ENCODE data around the gene NFIB.

The NFIB gene

GRCh38 chr9:14212697-14213420 is 101.1 kb downstream of the NFIB start:
- DNase-seq (ENCODE audit: low spot score), result no peak

GRCh38 chr9:14212077-14212476 is 101.9 kb downstream of the NFIB start:
- no peak for DNase-seq (ENCODE audit: low spot score)

GRCh38 chr9:14211564-14211963 is 102.4 kb downstream of the NFIB start:
- DNase-seq (ENCODE audit: low spot score), result no peak

- no peak for DNase-seq (ENCODE audit: low spot score)
These were observed 103.5 kb downstream of the NFIB start for GRCh38 chr9:14210428-14210827.

DNA sequence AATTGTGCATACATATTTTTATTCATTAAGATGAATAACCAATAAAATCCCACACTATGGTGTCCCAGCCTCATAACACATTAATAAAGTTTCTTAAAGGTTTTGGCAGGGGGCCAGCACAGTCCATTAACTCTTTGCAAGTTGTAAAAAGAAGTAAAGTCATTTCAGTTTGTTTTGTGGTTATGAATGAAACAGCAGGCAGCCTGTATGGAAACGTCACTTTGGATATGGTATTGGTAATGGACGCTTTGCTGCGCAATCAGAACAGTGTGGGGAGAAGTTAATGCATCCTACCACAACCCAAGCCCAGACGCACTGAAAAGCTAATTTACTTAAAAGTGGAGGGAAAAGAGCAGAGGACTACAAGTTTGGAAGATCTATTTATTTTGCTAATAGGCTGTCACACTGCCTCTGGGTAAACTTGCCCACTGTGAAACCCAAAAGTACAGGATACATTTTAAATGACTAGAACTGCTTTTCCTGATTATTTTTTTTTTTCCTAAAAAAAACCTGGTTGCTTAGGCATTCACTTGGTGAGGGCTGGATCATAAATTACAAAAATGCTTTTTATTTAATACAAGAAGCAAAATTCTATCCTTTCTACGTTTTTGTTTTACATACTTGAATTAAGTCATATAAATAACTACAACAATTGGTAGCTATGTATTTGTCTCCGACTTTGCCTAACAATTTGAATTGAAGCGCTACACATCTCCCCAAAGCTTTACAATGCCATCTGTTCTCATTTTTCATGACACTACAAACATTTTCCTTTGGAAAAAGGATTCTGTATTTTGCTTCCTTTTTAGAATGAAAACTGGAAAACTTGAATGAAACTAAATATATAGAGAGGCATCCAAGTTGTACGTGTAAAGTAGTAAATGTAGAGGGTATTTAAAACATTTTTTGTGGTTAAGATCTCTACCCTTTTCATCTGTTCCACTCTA is 104.3 kb downstream of the NFIB start:
- no peak for DNase-seq (ENCODE audit: low spot score)

DNA sequence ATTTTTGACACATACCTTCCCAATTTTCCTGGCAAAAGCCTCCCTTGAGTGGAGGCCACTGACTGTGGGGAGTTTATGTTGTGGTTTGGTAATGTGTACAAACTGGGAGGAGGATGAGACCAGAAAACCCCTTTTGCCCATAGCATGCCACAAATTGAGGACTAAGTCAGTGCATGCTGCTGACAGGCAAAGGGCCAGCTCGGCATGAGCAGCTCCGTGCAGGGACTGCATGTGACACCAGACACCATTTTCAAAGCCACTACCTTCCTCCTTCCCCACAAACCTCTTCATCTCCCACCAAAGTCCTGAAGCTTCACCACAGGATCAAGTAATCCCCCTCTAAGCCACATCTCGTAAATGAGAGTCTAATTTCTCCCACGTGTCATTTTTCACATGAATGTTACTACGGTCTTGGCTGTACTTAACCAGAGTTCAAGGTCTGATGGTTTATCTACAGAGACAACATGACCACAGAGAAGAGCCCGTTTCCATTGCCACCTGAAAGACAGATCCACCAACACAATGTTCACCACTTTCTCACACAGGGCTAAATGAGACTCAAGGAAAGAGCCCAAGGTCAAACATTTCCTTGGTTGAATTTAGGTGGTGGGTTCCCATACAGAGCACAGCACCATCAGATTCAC is 106.5 kb downstream of the NFIB start:
- DNase-seq (ENCODE audit: low spot score), result no peak

- no peak for DNase-seq (ENCODE audit: low spot score)
These were observed 108.5 kb downstream of the NFIB start for GRCh38 chr9:14205463-14205862.

DNA sequence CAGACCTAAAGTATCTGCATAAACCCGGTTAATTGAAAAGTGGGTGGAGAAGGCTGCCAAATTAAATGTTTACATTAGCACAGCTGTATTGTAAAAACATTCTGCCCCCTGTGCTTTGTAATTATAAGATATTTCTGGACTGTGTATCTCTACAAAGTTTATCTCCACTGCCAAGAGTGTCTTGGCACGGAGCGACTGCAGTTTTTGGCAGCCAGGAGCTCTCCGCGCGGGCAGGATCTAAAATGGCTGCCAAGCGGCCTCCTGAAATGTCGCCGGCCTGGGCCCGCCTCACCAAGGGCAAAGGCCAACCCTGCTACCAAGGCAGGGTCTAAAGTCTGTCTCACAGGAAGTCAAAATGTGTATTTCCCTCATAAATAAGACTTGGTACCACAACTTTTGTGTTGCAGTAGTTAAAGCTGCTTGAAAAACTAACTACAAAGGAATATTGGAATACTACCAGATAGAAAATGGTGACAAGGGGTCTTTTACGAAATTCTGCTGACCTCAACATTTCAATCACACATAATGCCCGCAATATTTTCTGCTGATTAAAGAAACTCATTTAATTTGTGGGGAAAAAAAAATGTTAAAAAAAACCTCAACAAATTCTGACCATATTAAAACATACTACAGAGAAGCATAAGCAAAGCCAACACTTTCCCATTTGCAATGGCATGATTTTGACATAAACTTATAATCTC is 110.4 kb downstream of the NFIB start:
- DNase-seq (ENCODE audit: low spot score), result no peak

DNA sequence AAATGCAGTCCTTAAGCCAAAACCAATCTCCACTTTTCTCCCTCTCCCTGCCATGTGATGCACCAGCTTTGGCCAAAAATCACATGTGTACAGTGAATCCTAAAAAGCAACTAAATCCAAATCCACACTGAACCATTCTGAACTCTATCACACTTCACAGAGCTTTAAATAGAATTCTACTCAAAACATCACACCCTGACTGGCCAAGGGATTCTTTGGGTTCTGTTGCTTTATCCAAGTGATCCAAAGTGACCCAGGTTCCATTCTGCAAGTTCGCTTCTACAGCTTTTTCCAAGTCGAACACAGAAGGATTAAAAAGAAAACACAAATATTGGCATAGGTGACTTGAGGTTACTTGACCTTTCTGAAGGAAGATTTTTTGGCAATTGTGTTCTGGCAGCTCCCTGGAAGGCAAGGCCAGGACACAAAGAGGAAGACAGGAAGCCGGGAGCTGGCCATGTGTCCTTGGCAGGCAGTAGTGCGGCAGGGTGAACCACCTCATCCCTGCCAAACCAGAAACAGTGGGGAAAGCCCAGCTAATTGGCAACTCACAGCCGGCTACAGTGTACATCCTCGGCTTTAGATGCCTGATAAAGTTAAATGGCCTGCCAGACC is 115.0 kb downstream of the NFIB start:
- DNase-seq (ENCODE audit: low spot score), result no peak

DNA sequence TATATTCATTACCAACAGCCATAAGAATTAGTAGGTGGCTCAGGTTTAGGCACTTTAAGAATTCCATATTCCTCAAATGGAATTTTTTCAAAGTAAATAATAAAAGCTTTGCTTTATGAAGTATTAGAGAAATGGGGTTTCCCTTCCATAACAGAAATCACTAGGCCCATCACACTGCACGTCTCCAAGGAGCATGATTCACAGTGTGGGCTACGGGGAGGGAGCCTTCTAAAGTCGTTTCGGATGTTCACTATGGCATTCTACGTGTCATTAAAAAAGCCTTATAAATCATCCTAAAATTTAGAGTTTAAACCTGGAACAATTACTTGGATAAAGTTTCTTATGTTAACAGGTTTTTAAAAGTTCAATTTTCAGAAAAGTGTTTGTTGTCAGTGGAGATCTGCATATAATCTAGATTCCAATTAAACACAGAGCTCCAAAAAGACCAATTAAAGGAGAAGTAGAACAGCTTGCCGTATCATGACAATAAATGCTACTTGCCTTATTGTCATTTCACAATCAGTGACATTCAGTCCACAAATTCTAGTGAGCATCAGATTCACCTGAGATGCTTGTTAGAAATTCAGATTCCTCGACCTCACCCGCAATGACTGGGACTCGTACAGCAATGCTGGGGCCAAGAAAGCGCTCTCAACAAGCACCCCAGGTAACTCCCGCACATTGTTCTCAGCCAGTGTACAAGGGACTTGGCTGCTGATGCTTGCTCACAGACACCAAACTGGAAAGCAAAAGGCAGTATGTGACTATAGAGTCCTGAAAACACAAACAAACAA is 115.7 kb downstream of the NFIB start:
- no peak for DNase-seq (ENCODE audit: low spot score)

GRCh38 chr9:14197325-14197858 is 116.5 kb downstream of the NFIB start:
- no peak for DNase-seq (ENCODE audit: low spot score)

DNA sequence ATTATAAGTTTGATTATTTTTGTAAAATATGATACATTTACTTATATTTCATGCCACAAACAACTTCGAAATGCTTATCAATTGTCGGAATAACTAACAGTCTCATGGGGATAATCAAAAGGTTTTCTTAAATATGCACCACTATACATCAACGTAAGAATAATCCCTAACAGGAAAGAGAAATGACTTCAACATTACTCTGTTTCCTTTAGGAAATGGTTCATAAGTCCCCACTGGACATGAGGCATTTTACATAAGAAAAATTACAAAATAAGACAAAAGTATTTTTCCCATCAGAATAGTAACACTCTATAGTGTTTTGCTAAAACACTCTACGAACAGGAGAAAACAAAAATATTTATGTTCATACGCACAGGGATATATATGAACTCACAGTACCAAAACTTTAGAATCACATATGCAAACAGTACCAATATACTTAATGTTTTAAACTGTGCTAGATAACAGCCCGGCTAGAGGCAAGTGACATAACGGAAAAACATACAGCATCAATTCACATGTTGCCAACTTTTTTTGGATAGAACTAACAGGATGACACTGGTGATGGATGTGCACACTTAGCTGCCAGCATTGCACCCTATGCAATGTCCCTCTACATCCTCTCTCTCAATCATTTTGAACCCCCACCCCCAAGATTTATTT is 120.5 kb downstream of the NFIB start:
- peak; percentile 92 for DNase-seq (ENCODE audit: low spot score)

GRCh38 chr9:14192556-14192955 is 121.4 kb downstream of the NFIB start:
- DNase-seq (ENCODE audit: low spot score), result no peak

DNA sequence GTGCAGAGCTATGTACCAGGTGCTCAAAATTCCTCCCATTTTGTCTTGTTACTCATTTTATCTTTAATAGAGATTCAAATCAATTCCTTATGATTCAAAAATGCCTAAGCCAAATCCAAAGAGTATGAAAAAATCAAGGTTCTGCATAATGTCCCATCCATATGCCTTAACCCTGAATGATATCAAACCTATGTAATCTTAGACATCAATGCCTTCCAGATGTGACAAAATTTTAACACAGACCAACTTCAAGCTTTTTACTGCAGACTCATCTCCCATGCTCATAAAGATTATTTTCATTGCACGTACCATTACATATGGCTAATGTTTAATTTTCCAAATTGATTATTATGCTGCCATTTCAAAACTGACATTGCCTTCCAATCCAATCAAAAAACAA is 122.4 kb downstream of the NFIB start:
- DNase-seq (ENCODE audit: low spot score), result no peak

GRCh38 chr9:14190240-14190639 is 123.7 kb downstream of the NFIB start:
- no peak for DNase-seq (ENCODE audit: low spot score)

DNA sequence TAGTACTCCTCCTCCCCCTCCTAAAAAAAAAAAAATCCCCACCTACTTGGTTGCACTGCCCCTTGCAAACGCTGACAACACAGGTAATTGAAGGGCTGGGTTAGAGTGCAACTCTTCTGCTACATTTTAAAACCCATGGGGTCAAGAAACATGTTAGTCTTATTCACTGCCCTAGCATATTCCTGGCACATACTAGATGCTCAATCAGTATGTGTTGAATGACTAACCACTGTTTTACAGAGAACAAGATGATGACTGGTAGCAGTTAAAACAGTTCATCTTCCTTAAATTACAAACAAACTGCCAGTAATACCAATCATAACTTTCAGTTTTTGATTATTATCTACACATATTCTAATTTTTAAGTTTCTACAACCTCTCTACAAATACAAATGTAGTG is 124.4 kb downstream of the NFIB start:
- DNase-seq (ENCODE audit: low spot score), result no peak

DNA sequence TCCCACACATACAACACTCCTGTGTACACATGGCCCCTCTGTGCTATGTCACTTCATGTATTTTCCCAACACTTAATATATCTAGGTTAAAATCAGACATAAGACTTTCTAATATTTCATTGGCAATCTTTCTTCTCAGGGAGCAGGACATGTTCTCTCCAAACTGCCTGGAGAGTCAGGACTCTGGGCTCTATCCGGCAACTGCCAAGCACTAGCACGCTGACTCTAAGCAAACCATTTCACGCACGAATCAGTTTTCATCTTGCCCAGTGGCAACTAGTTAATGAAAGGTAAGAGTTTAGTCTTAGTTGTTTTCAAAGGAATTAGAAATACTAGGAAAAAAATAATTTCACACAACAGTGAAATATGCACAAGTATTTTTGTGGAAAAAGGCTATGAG is 124.8 kb downstream of the NFIB start:
- DNase-seq (ENCODE audit: low spot score), result no peak

DNA sequence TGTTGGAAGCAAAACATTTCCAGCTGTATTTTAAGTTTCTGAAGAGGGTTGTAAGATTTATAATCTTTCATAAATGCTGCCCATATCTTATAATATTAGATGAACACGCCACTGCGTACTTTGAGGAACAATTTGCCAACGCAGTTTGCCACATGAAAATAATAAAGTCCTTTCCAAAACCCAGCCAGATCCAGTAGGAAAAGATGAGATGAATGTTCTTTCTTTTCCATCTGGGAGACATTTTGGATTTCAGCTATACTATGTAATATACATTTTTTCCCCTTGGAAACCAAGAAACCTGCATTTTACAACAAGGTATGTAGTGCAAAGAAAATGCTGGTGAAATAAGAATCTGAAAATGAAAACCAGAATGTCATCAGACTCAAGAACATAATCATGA is 125.4 kb downstream of the NFIB start:
- no peak for DNase-seq (ENCODE audit: low spot score)

DNA sequence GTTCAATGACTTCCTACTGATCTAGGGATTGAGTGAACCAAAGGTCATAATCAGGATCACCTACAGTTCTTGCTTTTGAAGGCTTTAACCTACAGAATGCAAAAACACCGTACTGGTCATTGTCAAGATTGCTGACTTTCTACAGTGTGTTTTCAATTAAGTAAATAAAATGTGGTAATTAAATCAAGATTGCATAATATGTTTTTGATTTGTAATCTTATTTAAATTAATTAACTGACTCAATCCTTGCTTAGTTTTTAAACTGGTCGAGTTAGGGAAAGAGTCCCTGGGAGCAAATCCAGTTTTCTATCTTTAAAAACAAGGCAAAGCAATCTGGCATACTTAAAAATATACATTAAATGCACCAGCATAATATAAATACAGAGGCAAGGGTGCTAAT is 125.9 kb downstream of the NFIB start:
- DNase-seq (ENCODE audit: low spot score), result no peak

DNA sequence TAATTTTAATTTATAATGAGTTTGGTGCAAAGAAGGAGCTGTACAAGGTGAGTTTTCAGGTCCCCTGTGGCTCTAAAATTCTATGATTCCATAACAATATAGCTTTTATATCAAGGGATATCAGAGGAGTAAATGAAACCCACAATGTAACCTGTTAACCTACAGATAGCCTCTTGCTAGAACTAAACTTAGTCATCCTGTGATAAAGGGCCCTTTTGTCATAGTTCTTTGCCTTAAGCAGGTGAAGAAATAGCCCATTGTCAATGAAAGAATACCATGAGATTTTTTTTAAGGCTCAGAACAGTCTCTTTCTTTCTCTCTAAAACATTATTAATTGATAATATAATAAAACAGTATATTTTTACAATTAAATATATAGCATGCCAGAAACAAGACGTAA is 127.8 kb downstream of the NFIB start:
- DNase-seq (ENCODE audit: low spot score), result no peak

Data from kidney capillary endothelial cell (primary cell).